C4-2B (cell line): ENCODE measurements around the gene FEM1B.

Source experiments
- CTCF ChIP-seq: fragments of 450-650 bp; conservative IDR thresholded peaks from 2 replicates; pipeline ENCODE4 v1.5.1; 2017; ENCODE audit warnings: mild to moderate bottlenecking
- ZFX ChIP-seq: fragments of 450-650 bp; IDR thresholded peaks from 2 replicates; pipeline ENCODE4 v1.6.1; 2017

GRCh38 chr15:68316061-68316804, 38.7 kb downstream of the FEM1B start:
- TF ChIP-seq CTCF (peak; percentile 67), ZFX (no peak)
